ENCODE measurements around the gene PBRM1. TPM values are rescaled to one million over a fixed set of nuclear protein-coding genes. Genes with fewer than 3 reads are reported as not detected.

Gene PBRM1
- 48.8 and 49.8 TPM in 2 replicates for total RNA-seq

GRCh38 chr3:52685709-52686691 lies at the start of gene PBRM1, which contains the start of gene GNL3:
TSS of gene PBRM1 (minus strand) at chr3:52685913.
TSS of gene GNL3 (plus strand) at chr3:52686032. CDS start at chr3:52686093, 61 bp downstream.

GRCh38 chr3:52705688-52706686 lies 20.3 kb upstream of the PBRM1 start, which contains the start of the genes GLT8D1 and SPCS1:
TSS of gene GLT8D1 (minus strand) at chr3:52705791. CDS start at chr3:52700460, 5,331 bp downstream.
TSS of gene SPCS1 (plus strand) at chr3:52706106. CDS start at chr3:52706247, 141 bp downstream.

GRCh38 chr3:52536369-52537164 lies 149.1 kb downstream of the PBRM1 start, which contains the start of gene UQCC5:
TSS of gene UQCC5 (plus strand) at chr3:52536605. CDS start at chr3:52536756, 151 bp downstream.

GRCh38 chr3:52533623-52534280 lies 152.0 kb downstream of the PBRM1 start, which contains the start of gene NT5DC2:
TSS of gene NT5DC2 (minus strand) at chr3:52533857. CDS start at chr3:52533737, 120 bp downstream.

Other genes starting within 250 kb of the PBRM1 start
- gene SEMA3G, start 240.8 kb downstream of the PBRM1 start, total RNA-seq, result 3.5 and 3.6 TPM in 2 replicates
- not detected in 2 replicates for gene TNNC1, start 231.9 kb downstream of the PBRM1 start, total RNA-seq
- gene NISCH, start 230.3 kb downstream of the PBRM1 start, total RNA-seq, result 24.0 and 27.5 TPM in 2 replicates
- 149 and 154 TPM in 2 replicates for gene STAB1, start 190.6 kb downstream of the PBRM1 start, total RNA-seq
- 44.6 and 64.3 TPM in 2 replicates for gene NT5DC2, start 152.1 kb downstream of the PBRM1 start, total RNA-seq
- 0.59 and 9.9 TPM in 2 replicates for gene UQCC5, start 149.3 kb downstream of the PBRM1 start, total RNA-seq
- gene GNL3, start 119 bp upstream of the PBRM1 start, total RNA-seq, result 100 and 102 TPM in 2 replicates
- 49.4 and 60.7 TPM in 2 replicates for gene GLT8D1, start 19.9 kb upstream of the PBRM1 start, total RNA-seq
- gene SPCS1, start 20.2 kb upstream of the PBRM1 start, total RNA-seq, result 189 TPM in 2 replicates
- 12.1 and 15.1 TPM in 2 replicates for gene NEK4, start 85.0 kb upstream of the PBRM1 start, total RNA-seq
- not detected in 2 replicates for gene ITIH1, start 91.7 kb upstream of the PBRM1 start, total RNA-seq
- gene ITIH3, start 108.9 kb upstream of the PBRM1 start, total RNA-seq, result not detected in 2 replicates
- 0.15 TPM in 1 of 2 replicates, not detected in the other for gene ITIH4, start 144.8 kb upstream of the PBRM1 start, total RNA-seq
- not detected in 2 replicates for gene MUSTN1, start 149.1 kb upstream of the PBRM1 start, total RNA-seq
- 17.0 and 17.3 TPM in 2 replicates for gene STIMATE, start 211.6 kb upstream of the PBRM1 start, total RNA-seq

All from mammary microvascular endothelial cell (primary cell).